SK-N-SH (cell line): ENCODE measurements around the gene RILP. TPM values are rescaled to one million over a fixed set of nuclear protein-coding genes. Genes with fewer than 3 reads are reported as not detected.

Experiments
- CTCF ChIA-PET: fragments of 300-600, 350-600 bp; formaldehyde crosslinking; extraction: SDS; loops from one replicate; lab custom pipeline; 2021; lab: Yijun Ruan, JAX
- POLR2A ChIA-PET: fragments of 350-600 bp; sonication (Branson Sonifier 250); formaldehyde crosslinking; extraction: SDS; loops from one replicate; lab custom pipeline; 2020; ENCODE audit warnings: antibody characterized with exemption, inconsistent platforms; lab: Yijun Ruan, JAX
- DNase-seq: peaks from one replicate; pipeline ENCODE4 v3.0.0; 2012
- H2AFZ ChIP-seq: fragments of 200-600 bp; sonication (generic); 2 replicates; pipeline ENCODE4 v1.8.1; 2016; ENCODE audit warnings: antibody characterized with exemption, mild to moderate bottlenecking, low read depth
- H3F3A ChIP-seq: fragments of 200-600 bp; sonication (generic); replicated peaks from 2 replicates; pipeline ENCODE3; 2016; ENCODE audit warnings: antibody characterized with exemption, mild to moderate bottlenecking; ENCODE audit not compliant: insufficient read depth
- H3K27ac ChIP-seq, 2 experiments: fragments of 200-500 bp in 1 of 2; fragments of 200-600 bp in 1 of 2; sonication (Bioruptor generic) in 1 of 2; sonication (generic), shearing (Covaris generic) in 1 of 2; 2 replicates each; pipeline versions ENCODE4 v1.5.1 to v1.6.1; 2014 to 2016; ENCODE audit warnings: low read depth in 2 of 2, inconsistent platforms in 1 of 2, low read length in 1 of 2, mild to moderate bottlenecking in 1 of 2, mixed read lengths in 1 of 2
- H3K27me3 ChIP-seq: fragments of 200-600 bp; sonication (generic), shearing (Covaris generic); 2 replicates; pipeline ENCODE4 v1.6.1; 2016; ENCODE audit warnings: mixed run types; ENCODE audit not compliant: insufficient read depth
- H3K36me3 ChIP-seq, 2 experiments: fragments of 200-500 bp in 1 of 2; fragments of 200-600 bp in 1 of 2; sonication (Bioruptor generic) in 1 of 2; sonication (generic) in 1 of 2; replicated peaks in 1 of 2; 2 replicates each; pipeline versions ENCODE3 to v1.5.1; 2014 to 2016; ENCODE audit warnings: low read length in 1 of 2, mild to moderate bottlenecking in 1 of 2; ENCODE audit not compliant: insufficient read depth in 2 of 2, control insufficient read depth in 1 of 2
- H3K4me1 ChIP-seq, 2 experiments: fragments of 200-500 bp in 1 of 2; fragments of 200-600 bp in 1 of 2; sonication (Bioruptor generic) in 1 of 2; sonication (generic), shearing (Covaris generic) in 1 of 2; 2 replicates each; pipeline versions ENCODE4 v1.5.1 to v1.6.1; 2014 to 2016; ENCODE audit warnings: low read depth in 1 of 2, low read length in 1 of 2, mixed run types in 1 of 2; ENCODE audit not compliant: insufficient read depth in 2 of 2, control insufficient read depth in 1 of 2
- H3K4me2 ChIP-seq: fragments of 200-600 bp; sonication (generic), shearing (Covaris generic); 2 replicates; pipeline ENCODE4 v1.6.1; 2017; ENCODE audit warnings: mixed run types
- H3K4me3 ChIP-seq, 2 experiments: fragments of 200-500 bp in 1 of 2; fragments of 200-600 bp in 1 of 2; sonication (Bioruptor generic) in 1 of 2; sonication (generic), shearing (Covaris generic) in 1 of 2; 2 replicates each; pipeline versions ENCODE4 v1.5.1 to v1.8.1; 2014 to 2016; ENCODE audit warnings: low read depth in 2 of 2, inconsistent platforms in 1 of 2, low read length in 1 of 2, mild to moderate bottlenecking in 1 of 2, mixed read lengths in 1 of 2, moderate library complexity in 1 of 2
- H3K79me2 ChIP-seq: fragments of 200-600 bp; sonication (generic); 2 replicates; pipeline ENCODE4 v1.8.1; 2017; ENCODE audit warnings: mild to moderate bottlenecking; ENCODE audit not compliant: insufficient read depth
- H3K9ac ChIP-seq: fragments of 200-600 bp; sonication (generic); 2 replicates; pipeline ENCODE4 v1.6.1; 2017; ENCODE audit warnings: mixed run types
- H3K9me2 ChIP-seq: fragments of 200-600 bp; sonication (generic); 2 replicates; pipeline ENCODE4 v1.6.1; 2017; ENCODE audit warnings: mixed run types
- H3K9me3 ChIP-seq: fragments of 200-600 bp; sonication (generic); 2 replicates; pipeline ENCODE4 v1.6.1; 2017; ENCODE audit warnings: mixed run types, mild to moderate bottlenecking, moderate library complexity
- H4K20me1 ChIP-seq: fragments of 200-600 bp; sonication (generic); 2 replicates; pipeline ENCODE4 v1.6.1; 2017; ENCODE audit warnings: mild to moderate bottlenecking, mixed run types; ENCODE audit not compliant: insufficient read depth
- ELF1 ChIP-seq: IDR thresholded peaks from 2 replicates; pipeline ENCODE4 v1.4.0; 2012
- GATA2 ChIP-seq: sonication (generic); formaldehyde crosslinking; IDR thresholded peaks from 2 replicates; pipeline ENCODE4 v1.5.0; 2020; ENCODE audit warnings: mild to moderate bottlenecking, missing genetic modification reagents
- JUND ChIP-seq: IDR thresholded peaks from 2 replicates; pipeline ENCODE4 v1.4.0; 2012
- MAX ChIP-seq: IDR thresholded peaks from 2 replicates; pipeline ENCODE4 v1.4.0; 2012; ENCODE audit warnings: low read depth
- MXI1 ChIP-seq: IDR thresholded peaks from 2 replicates; pipeline ENCODE4 v1.6.1; 2012; ENCODE audit warnings: mild to moderate bottlenecking, low read depth, low read length, improper control_type of control experiment
- NRF1 ChIP-seq: IDR thresholded peaks from 2 replicates; pipeline ENCODE4 v1.6.1; 2012; ENCODE audit warnings: low read depth, mild to moderate bottlenecking, low read length
- PBX3 ChIP-seq: IDR thresholded peaks from 2 replicates; pipeline ENCODE4; 2012
- RAD21 ChIP-seq: IDR thresholded peaks from 2 replicates; pipeline ENCODE4 v1.6.1; 2012; ENCODE audit warnings: mild to moderate bottlenecking, low read length
- RCOR1 ChIP-seq: fragments of 150-350 bp; IDR thresholded peaks from 2 replicates; pipeline ENCODE4 v1.6.1; 2017; ENCODE audit warnings: antibody characterized with exemption, low read length
- REST ChIP-seq: IDR thresholded peaks from 2 replicates; pipeline ENCODE4 v1.6.1; 2012; ENCODE audit warnings: mild to moderate bottlenecking, low read depth, low read length, moderate library complexity
- TCF12 ChIP-seq: IDR thresholded peaks from 2 replicates; pipeline ENCODE4 v1.4.0; 2012
- WGBS: methylation state at CpG from one replicate; pipeline ENCODE4 v1.1.6; 2017; ENCODE audit warnings: low lambda C conversion rate; 5-methylcytosine and 5-hydroxymethylcytosine counted together
- polyA plus RNA-seq, 3 experiments: library from polyadenylated mRNA; depleted of rRNA; stranded (reverse); fragments of >200 nt; gene quantifications; 2 replicates each; pipeline ENCODE4 v1.2.3, GENCODE V29; 2012

Gene RILP
- polyA plus RNA-seq, 1 of the 3 experiments (the other 2 are of a cell fraction): 3.8 TPM

GRCh38 chr17:1635675-1636465, 13.8 kb downstream of the RILP start:
- CTCF ChIA-PET: interaction anchor here (0.6 to 2.0 kb wide), 3 partner anchors 13 to 1110 kb away, joined by 3 to 7 read pairs (median 4); partner anchors contain the start of gene RILP
- no peak overlapping the region for H2AFZ ChIP-seq
- WGBS: 75% methylated on average over 10 of the region's 10 CpGs
- H3K4me3 ChIP-seq: no peak overlapping the region
- no peak overlapping the region for H3K9ac ChIP-seq
- no peak for DNase-seq
- H3K27me3 ChIP-seq: no peaks in the 10 kb centered on the region
- peaks cover 0 to 16% of the 10 kb centered on the region in 2 experiments; a peak in 1 of 4 replicates for H3K4me1 ChIP-seq
- no peaks in the 10 kb centered on the region for H3K79me2 ChIP-seq
- H3K27ac ChIP-seq: no peak overlapping the region
- no peak overlapping the region for H3K4me2 ChIP-seq
- POLR2A ChIA-PET: no interaction called here
- H3K9me2 ChIP-seq: no peaks in the 10 kb centered on the region
- H3F3A ChIP-seq: no peaks in the 10 kb centered on the region
- TF ChIP-seq TCF12 (no peak), MXI1 (no peak), REST (no peak), ELF1 (no peak), RCOR1 (no peak)
- no peaks in the 10 kb centered on the region for H3K9me3 ChIP-seq
- no peaks in the 10 kb centered on the region for H3K36me3 ChIP-seq
- no peaks in the 10 kb centered on the region for H4K20me1 ChIP-seq

GRCh38 chr17:1634841-1635650, 14.6 kb downstream of the RILP start:
- Histone ChIP-seq H3K36me3 (no peaks in the 10 kb centered on the region), H3K9me3 (no peaks in the 10 kb centered on the region), H3K4me1 (peaks cover 0 to 8% of the 10 kb centered on the region in 2 experiments; a peak in 1 of 4 replicates), H3K4me3 (no peak overlapping the region), H3K9ac (no peak overlapping the region), H3K9me2 (no peaks in the 10 kb centered on the region), H3K79me2 (no peaks in the 10 kb centered on the region), H2AFZ (no peak overlapping the region), H3F3A (no peaks in the 10 kb centered on the region), H3K4me2 (no peak overlapping the region), H4K20me1 (no peaks in the 10 kb centered on the region), H3K27me3 (no peaks in the 10 kb centered on the region), H3K27ac (no peak overlapping the region)
- ChIA-PET CTCF (interaction anchor here (0.6 to 1.0 kb wide), 3 partner anchors 32 to 1111 kb away, joined by 3 to 4 read pairs (median 3); no protein-coding TSS in a partner anchor), POLR2A (no interaction called here)
- 96% methylated on average over 11 of the region's 45 CpGs for WGBS
- no peak for DNase-seq
- TF ChIP-seq MAX (no peak), NRF1 (no peak), PBX3 (no peak), GATA2 (CRISPR knock-in tag) (no peak), RAD21 (no peak), JUND (no peak)
